GM21576 (cell line): Measurements from ENCODE around the gene CRYBB3.

Source experiments
- ATAC-seq: cut with Tn5 transposase; IDR thresholded peaks from one replicate; pipeline ENCODE4 v1.9.1; 2021; ENCODE audit warnings: mild to moderate bottlenecking, moderate library complexity; ENCODE audit not compliant: unreplicated experiment

CRYBB3 gene

DNA sequence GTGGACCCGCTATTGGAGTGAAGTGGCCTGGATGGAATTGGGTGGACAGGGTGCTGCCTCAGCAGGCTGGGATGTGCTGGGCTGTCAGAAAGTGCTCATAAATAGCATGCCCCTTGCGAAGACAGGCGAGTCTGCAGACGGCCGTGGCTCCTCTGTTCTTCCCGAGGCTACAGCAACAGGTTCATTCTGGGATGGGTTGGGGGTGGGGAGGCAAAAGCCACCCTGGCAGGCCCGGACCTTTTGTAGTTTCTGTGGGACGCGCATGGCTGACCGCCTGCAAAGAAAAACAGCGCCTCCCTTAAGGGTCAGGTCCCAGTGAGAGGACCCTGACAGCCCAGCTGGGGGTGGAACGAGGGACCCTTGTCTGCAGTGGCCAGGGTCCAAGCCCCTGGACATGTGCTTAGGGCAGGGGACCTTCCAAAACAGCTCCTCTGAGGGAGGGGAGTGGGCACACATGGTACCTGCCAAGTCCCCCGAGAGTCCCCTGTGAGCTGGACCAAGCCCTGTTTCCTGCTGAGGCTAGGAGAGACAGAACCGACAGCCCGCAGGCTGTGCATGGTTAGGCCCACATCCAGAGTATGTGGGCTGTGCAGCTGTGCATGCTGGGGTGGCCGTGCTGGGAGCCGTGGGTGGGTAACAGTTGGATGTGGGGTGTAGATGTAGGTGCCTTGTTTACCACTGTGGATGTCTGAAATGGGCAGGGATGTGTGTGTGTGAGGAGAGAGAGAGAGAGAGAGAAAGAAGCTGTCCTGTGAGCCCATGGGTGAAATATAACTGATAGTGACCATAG, at the start of gene CRYBB3:
Gene CRYBB3 (plus strand): TSS at position 128 of the 790 bp plus-strand sequence. CDS start 1,539 bp downstream, outside the sequence.
- no peak for ATAC-seq

DNA sequence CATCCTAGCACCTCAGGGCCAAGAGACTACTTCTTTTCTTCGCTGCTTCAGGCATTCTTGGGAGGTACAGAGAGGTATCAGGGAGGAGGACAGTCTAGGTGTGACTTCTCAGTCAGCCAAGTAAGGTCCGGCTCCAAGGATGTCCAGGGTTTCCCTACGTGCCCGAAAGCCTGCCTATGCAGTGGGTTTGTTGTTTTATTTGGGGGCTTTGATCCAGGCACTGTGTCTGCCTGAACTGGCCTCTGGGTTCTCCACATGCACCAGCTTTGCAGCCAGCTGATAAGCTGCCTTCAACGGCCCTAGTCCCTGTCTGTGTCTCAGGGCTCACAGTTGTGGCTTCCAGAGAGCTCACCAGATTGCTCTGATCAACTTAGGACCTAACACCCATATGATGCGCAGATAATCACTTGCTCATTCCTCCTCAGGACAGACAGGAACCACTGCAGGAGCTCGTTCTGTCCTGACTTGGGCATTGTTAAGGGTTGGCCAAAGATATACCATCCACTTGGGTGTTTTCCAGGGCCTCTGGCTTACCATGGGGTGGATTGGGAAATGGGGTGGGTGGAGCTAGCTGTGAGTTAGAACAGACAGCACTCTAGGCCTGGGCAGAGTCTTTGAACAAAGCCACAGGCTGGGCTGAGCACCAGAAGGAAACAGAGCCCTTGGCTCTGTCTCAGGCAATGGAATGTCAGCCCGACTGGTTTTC, 45.5 kb upstream of the CRYBB3 start:
- ATAC-seq, result no peak

DNA sequence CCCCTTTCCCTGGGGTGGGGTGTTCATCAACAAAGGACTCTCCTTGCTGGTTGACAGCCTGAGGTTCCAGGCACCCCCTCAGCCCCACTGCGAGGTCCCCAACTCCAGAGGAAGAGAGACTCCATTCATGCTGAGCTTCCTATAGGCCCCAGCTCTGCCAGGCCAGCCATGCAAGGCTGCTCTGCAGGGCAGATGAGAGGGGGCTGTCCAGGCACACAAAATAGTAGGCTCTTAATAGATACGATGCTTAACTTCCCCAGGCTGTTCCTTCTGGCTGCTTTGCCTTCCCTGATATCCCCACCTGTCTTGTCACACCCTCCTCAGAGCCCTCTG, 45.0 kb upstream of the CRYBB3 start:
- ATAC-seq, result no peak

DNA sequence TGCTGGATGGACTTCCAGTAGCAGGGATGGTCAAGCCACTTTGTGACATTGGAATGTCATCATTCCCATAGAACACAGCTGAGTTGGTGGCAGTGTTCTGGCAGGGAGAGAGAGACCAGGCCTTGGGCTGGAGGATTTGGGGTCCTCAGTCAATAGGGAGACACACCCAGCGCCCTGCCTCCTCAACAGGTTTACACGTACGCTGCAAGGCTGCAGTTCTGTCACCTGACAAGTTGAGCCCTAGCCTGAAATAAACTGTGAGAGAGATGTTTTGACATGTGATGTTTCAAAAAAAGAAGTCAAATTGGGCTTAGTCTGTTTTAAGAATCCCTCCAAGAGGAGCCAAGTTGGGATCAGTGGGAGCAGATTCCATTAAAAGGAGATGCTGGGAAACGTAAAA, 42.9 kb upstream of the CRYBB3 start:
- no peak for ATAC-seq

DNA sequence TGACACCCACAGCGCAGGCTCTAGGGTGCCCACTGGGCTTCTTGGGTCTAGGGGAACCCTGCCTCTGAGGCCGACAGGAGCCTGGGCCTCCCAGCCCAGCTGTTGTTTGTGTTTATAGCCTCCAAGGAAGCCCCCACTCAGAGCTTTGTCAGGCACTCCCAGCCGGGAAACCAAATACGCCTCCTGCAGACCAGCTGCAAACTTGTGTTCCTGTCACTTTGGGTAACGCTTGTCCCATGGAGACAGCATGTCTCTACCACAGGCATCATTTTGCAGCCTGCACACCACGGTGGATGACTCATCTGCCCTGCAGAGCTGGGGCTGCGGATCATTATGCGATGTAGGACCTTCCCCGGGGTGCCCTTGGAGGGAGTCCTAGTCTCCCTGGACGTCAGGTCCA, 40.6 kb upstream of the CRYBB3 start:
- ATAC-seq, result no peak

DNA sequence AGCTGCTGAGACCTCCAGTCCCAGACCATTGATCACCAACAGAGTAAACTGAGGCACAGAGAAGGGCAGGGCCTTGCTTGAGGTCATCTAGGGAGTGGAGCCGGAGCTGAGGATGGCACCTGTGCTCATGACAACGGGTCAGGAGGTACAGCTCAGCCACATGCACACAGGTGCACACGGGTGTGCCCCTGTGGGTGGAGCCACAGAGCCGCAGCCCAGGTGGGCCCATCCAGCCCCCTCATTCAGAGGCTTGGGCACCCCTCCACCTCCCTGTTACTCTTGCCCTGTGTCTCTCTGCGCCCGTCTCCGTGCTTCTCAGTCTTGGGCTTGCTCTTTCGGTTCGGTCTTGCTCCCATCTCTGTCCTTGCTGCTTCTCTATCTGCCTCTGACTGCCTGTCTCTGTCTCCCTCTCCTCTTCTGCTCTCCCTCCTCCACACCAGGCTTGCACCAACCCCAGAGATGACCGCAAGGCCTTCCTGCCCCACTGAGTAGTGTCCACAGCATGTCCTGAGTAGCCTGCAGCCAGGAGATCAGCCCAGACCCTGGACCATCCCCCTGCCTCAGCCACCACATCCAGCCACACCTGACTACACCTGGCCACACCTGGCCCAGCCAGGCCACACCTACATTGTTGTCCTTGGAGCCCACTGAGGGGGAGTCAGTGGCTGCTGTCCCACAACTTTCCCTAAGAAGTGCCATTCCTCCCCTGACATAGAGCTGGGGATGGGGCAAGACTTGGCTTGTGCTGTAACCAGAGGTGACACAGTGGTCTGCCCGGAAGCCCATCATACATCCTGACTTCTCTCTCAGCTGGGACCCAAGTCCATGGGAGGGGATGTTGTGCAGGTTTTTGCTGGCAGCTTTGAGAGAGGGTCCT, 39.3 kb upstream of the CRYBB3 start:
- ATAC-seq, result no peak

DNA sequence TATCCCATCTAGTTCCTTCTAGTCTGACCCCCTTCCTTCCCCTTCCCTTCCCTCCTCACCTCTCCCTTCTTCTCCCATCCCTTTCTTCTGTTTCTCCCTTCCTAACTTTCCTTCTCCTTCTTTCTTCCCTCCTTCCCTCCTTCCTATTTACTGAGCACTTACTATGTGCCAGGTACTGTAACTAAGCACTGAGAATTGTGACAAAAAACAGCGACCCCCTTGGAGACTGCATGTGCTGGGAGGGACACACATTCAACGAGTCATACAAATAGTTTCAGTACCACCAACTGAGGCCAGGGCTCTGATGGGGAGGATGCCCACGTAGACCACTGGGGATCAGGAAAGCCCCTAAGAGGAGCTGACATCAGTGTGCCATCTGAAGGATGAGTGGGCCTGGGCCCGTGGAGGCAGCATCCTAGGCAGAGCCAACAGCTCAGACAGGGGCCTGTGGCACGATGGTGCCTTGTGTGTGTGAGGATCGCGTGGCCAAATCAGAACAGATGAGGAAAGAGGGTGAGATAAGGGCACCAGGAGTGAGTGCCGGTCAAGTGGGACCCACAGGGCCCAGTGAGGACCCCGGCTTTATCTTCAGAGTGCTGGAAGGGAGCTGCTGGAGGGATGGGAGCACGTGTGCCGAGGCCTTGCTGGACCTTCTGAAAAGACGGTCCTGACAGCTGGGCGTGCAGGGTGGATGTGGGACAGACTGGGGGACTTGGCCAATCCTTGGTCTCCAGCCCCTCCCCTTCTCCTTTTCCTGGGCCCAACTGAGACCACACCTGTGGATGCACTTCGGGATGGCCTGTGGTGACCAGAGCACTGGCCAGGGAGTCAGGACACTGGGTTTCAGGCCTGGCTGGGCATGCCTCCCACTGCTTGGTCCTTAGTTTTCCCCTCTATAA, 38.4 kb upstream of the CRYBB3 start:
- no peak for ATAC-seq

DNA sequence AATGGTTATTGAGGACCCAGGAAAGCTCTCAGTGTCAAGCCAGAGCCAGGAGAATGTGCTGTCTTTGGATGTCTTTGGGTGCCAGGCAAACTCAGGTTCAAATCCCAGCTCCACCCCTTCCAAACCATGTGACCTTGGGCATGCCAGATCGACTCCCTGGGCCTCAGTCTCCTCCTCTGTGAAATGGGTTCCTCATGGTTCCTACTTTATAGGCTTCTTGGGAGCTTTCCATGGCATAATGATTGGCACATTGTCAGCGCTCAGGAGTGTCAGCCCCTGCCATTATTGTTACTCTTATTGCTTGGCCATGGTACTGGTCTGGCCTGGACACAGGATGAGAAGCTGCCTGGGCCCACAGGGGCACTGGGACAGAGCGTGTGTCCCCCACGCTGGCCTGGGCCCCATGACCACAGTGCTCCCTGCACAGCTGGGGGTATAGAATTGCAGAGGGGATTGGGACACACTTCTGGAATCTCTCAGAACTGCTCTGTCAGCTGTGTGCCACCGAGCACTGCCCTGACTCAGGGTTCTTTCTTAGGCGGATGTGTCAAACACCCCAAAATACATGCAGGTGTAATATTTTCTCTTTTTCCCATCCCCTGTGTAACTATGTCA, 37.6 kb upstream of the CRYBB3 start:
- ATAC-seq, result no peak

DNA sequence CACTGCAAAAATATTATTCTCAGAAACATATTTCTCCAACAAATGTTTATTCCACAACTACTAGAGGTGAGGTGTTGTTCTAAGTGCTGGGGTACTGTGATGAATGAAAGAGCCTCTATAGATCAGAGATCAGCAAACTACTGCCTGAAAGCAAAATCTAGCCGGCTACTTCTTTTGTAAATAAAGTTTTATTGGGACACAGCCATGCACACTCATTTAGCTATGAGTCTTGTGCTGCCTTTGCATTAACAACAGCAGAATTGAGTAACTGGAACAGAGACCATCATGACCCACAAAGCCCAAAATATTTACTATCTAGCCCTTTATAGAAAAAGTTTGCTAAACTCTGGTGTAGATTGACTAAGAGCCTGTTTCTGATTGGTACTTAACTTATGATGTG, 37.1 kb upstream of the CRYBB3 start:
- ATAC-seq, result no peak

DNA sequence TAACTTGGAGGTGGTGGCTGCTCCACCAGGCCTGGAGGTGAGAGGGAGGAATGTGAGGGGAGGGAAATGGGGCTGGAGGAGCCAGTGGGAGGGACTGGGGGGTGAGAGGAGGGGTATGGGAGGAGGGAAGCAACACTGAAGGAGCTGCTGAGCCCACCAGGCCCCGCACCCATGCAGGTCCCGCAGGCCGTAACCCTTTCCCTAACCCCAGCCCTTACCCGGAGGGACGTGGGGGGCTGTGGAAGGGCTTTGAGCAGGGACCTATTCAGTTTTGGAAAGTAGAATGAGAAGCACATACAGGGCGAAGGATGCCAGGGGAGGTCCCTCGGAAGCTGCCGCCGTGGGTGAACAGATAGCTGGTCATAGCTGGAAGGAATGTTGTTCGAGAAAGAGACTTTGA, 33.9 kb upstream of the CRYBB3 start:
- no peak for ATAC-seq

DNA sequence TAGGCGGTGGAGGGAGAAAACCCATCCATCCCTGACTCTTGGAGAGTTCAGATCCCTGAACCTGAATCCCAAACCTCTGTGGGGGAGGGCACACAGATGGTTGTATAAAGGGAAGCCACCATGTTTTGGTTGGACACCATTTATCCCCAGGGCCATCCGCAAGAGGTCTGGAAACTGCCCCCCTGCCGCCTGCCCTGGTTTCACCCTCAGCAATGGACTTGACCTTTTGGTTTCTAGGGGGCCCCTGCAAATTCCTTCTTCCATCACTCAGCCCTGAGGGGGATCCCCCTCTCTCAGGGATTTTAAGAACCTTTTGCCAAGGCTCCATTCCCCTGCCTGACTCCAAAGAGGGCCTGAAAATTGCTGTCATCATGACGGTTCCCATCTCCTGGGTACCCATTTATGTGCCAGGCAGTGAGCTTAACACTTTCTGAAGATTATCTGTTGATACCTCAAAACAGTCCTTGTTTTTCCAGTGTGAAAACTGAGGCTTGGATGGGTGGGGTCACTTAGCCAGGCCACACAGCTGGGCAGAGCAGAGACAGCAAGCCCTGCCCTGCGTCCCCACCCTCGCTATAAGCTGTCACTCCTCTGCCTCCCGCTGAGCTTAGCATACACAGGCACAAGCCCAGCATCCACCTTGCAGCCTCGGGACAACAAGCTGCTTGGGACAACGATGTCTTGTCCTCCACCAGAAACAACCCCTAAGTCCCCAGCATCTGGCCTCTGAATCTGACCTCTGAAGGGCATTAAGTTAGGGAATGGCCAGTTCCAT, 33.2 kb upstream of the CRYBB3 start:
- ATAC-seq, result no peak

DNA sequence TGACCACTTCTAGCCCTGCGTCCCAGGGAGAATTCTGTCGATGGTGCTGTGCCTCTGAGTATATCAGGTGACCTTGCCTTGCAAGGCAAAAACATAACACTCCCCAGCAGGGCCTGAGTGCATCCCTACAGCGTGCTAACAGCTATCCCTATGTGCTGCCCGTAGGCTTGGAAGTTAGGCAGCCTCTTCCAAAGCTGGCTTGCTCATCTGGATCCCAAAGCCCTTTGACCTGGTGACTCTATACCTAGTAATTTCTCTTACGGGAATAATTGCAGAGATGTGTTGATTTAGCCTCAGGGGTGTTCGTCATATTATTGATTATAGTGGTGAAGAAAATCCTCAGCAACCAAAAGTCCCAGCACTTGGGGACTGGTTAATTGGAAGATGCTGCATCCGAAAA, 32.6 kb upstream of the CRYBB3 start:
- ATAC-seq, result no peak

DNA sequence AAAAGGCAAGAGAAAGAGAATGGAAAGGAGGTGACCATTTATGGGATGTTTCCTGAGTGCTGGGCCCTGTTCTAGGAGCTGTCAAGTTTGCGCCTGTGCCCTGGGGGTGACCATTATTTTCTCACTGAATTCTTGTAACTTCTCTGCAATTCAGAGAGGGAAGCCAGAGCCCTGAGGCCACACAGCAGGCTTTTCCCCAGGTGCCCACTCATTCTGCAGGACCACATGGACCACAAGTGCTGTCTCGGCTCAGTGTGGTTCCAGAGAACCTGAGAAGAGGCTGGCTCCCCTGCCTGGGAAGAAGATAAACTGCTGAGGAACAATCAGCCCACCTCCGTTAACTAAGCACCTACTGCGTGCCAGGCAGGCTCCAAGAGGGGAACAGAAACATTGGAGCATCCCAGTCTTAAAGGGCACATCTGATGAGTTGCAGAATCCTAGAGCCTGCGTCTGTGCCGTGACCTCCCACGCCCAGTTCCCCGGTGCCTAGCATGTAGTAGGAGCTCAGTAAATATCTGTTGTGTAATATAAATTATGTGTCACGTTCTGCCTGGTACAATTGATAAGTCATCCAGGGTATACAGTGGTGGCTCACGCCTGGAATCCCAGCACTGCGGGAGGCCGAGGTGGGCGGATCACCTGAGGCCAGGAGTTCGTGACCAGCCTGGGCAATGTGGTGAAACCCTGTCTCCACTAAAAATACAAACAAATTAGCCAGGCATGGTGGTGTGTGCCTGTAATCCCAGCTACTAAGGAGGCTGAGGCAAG, 31.6 kb upstream of the CRYBB3 start:
- ATAC-seq, result no peak

DNA sequence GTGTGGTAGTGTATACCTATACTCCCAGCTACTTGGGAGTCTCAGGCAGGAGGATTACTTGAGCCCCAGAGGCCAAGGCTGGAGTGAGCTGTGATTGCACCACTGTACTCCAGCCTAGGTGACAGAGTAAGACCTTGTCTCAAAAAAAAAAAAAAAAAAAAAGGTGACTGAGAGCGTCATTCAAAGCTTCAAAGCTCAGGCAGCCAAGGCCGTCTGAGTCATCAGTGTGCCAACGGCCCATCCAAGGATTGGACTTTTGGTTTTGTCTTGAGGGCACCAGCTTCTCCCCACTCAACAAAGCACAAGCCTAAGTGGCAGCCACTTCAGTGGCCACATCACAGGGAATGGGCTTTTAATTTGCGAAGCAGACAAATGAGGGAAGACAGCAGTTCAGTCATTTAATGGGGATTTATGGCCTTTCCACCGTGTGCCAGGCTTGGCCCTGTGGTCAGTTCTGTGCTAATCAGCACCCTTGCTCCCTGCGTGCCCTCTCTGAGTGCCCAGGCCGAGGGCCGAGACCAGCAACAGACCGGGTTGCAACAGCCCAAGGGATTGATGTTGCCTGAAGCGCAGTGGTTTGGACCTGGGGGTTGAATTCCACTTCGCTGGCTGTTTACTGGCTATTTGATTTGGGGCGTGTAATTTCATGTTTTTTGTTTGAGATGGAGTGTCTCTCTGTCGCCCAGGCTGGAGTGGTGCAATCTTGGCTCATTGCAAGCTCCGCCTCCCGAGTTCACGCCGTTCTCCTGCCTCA, 30.2 kb upstream of the CRYBB3 start:
- ATAC-seq, result no peak

DNA sequence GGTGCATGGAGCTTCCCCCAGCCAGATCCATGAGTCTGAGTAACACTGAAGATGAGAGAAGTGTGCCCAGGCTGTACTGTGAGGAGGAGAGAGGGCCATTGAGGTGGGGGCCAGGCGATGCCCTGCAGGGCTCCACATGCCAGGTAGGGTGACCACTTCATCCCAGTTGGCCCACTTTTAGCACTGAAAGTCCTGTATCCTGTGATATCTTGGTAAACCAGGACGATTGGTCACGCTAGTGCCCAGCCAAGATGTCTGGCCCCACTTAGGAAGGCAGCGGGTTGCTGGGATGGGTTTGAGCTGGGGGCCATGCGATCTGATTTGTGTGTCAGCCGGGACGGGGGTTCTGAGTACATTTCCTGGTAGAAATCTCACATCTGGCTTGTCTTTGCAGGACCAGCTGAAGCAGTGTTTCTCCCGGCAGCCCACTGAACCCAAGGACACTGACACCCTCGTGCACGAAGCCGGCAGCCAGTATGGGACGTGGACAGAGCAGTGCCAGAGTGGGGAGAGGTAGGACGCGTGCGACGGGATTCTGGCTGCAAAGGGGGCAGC, 29.2 kb upstream of the CRYBB3 start:
- no peak for ATAC-seq

DNA sequence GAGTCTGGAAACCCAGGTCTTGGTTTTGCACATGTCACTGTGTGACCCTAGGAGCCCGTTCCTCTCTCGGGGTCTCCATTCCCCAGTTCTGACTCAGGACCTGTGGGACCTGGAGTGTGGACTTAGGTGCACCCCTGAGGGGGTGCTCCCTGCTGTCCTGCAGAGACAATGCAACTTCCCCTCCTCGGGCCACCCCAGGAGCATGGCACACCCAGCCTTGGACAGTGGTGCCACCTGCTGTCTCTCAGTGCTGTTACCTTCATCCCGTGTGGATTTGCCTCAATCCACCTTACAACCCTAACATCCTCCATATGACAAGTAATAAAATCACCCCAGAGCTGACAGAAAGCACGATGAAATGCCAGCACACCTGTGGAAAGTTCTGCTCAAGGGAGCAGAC, 27.5 kb upstream of the CRYBB3 start:
- ATAC-seq, result no peak

DNA sequence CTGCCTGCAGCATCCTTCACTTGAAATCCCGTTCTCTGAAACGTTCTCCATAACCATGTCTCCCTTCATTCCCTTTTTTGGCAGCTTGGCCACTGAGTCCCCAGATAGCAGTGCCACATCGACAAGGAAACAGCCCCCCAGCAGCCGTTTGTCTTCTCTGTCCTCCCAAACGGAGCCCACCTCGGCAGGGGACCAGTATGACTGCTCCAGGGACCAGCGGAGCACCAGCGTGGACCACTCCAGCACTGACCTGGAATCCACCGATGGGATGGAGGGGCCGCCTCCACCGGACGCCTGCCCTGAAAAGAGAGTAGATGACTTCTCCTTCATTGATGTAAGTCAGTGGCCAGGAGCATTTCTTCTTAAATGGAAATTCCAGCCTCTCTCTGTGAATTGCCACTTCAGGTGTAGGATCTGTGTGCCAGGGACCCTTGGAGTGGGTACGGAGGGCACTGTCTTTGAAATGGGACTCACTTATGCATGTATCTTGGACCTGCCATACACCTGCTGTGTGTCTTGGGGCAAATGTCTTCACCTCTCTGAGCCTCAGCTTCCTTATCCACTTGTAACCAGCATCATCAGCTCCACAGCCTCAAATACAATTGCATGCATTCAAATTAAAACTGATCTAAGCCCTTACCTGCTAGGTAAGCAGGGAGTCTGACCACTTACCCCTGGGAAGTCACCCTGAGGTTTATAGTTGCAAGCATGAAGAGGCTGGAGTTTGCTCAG, 25.3 kb upstream of the CRYBB3 start:
- no peak for ATAC-seq
